Retinal pigment epithelial cell (primary cell): Measurements from ENCODE around the gene ZFYVE27.

ENCODE experiments used
- DNase-seq: peaks from one replicate; pipeline ENCODE4 v3.0.0-alpha.2; 2010; ENCODE audit warnings: low read depth
- H3K4me3 ChIP-seq: 2 replicates; pipeline ENCODE4 v1.5.1; 2011; ENCODE audit warnings: mild to moderate bottlenecking, low read length, control low read depth, moderate library complexity
- TF ChIP-seq, protein P1 (sequence below): conservative IDR thresholded peaks from 2 replicates; pipeline ENCODE4 v1.5.1; 2011; ENCODE audit warnings: low read depth, low read length, control low read depth, inconsistent platforms

ZFYVE27 gene

DNA sequence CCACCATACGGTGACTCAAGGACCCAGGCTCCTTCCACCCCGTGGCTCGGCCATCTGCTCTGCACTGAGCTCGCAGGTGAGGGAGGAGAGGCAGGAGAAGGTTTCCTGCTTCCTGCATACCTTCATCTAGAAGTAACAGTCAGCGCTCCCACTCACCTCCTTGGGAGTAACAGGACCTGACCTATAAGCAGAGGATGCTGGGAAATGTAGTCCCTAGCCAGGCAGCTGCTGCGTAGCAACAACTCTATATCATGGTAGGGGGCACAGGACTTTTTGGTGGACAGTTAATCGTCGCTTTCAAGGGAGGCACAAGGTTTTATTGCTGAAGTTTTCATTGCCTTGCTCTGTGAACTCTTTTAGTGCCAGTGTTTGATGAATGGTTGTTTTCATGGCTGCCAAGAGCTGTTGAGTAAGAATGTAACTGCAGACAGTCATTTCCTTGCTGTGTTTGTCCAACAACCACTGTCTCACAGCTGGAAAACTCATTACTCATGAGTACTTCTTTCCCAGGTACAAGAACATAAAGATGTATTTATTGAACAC, 10.2 kb upstream of the ZFYVE27 start:
- TF ChIP-seq, protein P1, sequence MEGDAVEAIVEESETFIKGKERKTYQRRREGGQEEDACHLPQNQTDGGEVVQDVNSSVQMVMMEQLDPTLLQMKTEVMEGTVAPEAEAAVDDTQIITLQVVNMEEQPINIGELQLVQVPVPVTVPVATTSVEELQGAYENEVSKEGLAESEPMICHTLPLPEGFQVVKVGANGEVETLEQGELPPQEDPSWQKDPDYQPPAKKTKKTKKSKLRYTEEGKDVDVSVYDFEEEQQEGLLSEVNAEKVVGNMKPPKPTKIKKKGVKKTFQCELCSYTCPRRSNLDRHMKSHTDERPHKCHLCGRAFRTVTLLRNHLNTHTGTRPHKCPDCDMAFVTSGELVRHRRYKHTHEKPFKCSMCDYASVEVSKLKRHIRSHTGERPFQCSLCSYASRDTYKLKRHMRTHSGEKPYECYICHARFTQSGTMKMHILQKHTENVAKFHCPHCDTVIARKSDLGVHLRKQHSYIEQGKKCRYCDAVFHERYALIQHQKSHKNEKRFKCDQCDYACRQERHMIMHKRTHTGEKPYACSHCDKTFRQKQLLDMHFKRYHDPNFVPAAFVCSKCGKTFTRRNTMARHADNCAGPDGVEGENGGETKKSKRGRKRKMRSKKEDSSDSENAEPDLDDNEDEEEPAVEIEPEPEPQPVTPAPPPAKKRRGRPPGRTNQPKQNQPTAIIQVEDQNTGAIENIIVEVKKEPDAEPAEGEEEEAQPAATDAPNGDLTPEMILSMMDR = no peak
- no peak for DNase-seq
- H3K4me3 ChIP-seq = no peak overlapping the region

DNA sequence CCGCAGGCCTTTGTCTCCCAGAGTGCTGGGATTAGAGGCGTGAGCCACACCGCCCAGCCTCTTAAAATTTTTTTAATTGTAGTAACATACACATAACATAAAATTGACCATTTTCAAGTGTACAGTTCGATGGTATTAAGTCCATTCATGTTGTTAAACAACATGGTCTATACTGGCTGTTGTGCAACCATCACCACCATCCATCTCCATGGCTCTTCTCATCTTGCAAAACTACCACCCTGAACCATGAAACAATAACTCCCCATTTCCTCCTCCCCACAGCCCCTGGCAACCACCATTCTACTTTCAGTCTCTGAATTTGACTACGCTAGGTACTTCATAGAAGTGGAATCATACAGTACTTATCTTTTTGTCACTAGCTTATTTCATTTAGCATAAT, 7.9 kb upstream of the ZFYVE27 start:
- TF ChIP-seq, protein P1 = no peak
- DNase-seq = no peak
- H3K4me3 ChIP-seq = no peak overlapping the region

DNA sequence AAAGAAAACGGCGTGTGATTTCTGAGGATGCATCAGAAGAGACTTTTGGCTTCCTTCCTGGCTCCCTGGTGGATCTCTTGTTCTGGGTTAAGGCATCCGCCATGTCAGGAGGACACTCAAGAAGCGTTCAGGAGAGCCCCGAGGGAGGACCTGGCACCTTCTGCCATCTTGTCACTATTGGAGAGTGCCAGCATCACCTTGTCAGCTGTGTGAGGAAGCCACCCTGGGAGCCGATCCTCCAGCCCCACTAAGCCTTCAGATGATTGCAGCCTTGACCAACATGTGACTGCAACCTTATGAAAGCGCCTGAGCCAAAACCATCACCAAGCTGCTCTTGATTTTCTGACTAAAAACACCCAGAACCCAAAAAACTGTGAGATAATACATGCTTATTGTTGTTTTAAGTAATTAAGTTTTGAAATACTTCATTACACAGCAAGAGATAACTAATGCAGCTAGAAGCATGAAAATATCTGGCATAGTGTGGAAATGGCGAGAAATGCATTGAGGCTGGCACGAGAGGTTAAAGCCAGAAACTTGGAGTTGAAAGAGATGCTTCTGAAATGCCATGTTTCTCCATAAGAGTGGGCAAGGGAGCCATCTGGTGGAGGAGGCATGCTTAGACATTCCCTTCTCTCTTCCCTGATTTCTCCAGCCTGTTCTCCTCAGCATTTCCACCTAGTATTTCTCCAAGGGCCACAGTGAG, 5.4 kb upstream of the ZFYVE27 start:
- TF ChIP-seq, protein P1 = peak; percentile 90
- no peak for DNase-seq

DNA sequence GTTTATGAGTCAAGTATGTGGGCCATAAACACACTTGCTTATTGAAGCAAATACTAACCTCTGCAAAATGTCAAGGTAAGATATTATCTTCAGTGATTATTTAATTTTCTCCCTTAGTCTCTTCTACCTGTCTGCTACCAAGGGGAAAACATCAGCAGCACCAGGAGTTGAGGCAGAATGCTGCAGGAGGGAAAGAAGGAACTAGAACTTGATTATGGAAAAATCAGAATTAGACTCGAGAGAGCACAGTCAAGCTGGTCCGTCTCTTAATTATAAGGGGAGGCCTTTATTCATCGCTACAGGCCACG, 4.9 kb upstream of the ZFYVE27 start:
- DNase-seq = no peak
- H3K4me3 ChIP-seq = no peak overlapping the region
- TF ChIP-seq, protein P1 = no peak

More for the DNA sequence above, 5.4 kb upstream of the ZFYVE27 start:
- no peak overlapping the region for H3K4me3 ChIP-seq

DNA sequence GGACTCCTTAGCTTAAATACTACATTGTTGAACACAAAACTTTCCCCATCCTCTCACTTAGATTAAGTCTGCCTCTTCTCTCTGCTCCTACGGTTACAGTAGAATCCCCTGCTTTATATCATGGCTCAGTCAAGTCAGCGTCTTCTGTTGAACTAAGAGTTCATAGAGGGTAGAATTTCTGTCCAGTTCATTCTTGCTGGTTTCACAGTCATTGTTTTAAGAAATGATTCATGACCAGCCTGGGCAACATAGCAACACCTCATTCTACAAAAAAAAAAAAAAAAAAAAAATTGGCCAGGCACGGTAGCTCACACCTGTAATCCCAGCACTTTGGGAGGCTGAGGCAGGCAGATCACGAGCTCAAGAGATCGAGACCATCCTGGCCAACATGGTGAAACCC, 3.7 kb upstream of the ZFYVE27 start:
- H3K4me3 ChIP-seq = no peak overlapping the region
- TF ChIP-seq, protein P1 = no peak
- no peak for DNase-seq

DNA sequence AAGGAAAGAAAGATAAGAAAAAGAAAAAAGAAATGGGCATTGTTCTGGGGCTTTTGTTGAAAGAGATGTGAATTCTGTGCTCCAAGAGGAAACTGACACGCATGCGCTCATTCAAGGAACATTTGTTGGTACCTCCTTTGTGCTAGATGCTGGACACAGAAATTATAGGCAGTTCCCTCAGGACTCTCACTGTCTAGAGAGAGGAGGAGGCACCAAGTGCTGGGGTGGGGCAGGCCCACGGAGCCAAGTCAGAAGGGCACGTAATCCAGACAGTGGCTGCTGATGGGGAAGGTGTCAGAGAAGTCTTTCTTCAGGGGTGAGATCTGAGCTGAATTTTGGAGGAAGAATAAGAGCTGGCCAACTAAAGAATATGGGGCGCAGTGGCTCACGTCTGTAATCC, 2.9 kb upstream of the ZFYVE27 start:
- DNase-seq = no peak
- no peak overlapping the region for H3K4me3 ChIP-seq
- TF ChIP-seq, protein P1 = no peak

DNA sequence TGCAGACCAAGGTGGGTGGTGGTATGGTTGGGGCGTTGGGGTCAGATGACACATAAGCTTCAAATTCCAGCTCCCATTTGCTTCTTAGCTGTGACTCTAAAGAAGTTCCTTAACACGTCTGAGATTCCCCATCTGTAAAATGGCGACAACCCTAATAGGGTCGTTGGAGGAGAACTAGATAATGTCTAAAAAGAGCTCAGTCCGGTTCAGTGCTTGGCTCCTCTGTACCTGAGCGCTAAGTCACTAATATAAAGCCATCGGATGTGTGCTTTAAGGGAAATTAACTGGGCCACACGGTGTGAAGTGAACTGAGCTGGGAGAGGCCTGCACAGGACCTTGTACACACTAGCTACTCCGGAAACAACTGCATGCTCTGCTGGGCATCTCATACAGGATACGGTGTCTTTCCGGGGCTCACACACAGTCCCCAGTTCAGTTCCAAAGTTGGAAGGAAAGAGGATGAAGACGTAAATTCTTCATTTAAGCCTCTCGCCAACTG, 476 bp upstream of the ZFYVE27 start:
- DNase-seq = no peak
- TF ChIP-seq, protein P1 = no peak
- no peak overlapping the region for H3K4me3 ChIP-seq
